Measurements from ENCODE around the gene KBTBD8. TPM values are rescaled to one million over a fixed set of nuclear protein-coding genes. Genes with fewer than 3 reads are reported as not detected.

The KBTBD8 gene
- total RNA-seq, 2 donors from 2014 or later = 4.6 to 5.0 TPM

DNA sequence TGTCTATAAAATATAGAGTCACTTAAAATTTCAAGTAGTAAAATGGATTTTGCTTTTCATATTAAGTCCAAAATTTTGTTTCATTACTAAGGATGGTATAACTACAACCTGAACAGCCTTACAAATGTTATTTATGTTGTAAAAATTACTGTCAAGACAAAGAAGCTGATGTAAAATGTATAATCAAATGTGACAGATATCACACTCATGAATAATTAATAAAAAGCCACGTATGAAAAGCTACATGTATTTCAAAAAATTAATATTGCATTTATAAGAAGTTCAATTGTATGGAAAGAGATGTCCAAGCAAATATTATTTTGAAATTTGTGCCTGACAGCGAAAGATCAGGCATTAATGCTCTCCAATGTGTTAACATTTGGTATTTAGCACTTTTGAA, 48.9 kb downstream of the KBTBD8 start:
- no peak for DNase-seq
- H3K9me3 ChIP-seq = no peaks in the 10 kb centered on the region
- intact Hi-C loops (cut with DNase I) = no loop called here
- H3K36me3 ChIP-seq = no peaks in the 10 kb centered on the region
- H3K27me3 ChIP-seq = no peaks in the 10 kb centered on the region
- H3K9ac ChIP-seq (ENCODE audit: low read depth in 2 of 2, low read length in 2 of 2) = no peak overlapping the region
- H3K4me3 ChIP-seq = no peak overlapping the region
- TF ChIP-seq, protein P1, sequence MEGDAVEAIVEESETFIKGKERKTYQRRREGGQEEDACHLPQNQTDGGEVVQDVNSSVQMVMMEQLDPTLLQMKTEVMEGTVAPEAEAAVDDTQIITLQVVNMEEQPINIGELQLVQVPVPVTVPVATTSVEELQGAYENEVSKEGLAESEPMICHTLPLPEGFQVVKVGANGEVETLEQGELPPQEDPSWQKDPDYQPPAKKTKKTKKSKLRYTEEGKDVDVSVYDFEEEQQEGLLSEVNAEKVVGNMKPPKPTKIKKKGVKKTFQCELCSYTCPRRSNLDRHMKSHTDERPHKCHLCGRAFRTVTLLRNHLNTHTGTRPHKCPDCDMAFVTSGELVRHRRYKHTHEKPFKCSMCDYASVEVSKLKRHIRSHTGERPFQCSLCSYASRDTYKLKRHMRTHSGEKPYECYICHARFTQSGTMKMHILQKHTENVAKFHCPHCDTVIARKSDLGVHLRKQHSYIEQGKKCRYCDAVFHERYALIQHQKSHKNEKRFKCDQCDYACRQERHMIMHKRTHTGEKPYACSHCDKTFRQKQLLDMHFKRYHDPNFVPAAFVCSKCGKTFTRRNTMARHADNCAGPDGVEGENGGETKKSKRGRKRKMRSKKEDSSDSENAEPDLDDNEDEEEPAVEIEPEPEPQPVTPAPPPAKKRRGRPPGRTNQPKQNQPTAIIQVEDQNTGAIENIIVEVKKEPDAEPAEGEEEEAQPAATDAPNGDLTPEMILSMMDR (IDR thresholded peaks at IDR 0.05) = no peak
- H3K27ac ChIP-seq = no peak overlapping the region
- no peaks in the 10 kb centered on the region for H3K4me1 ChIP-seq

DNA sequence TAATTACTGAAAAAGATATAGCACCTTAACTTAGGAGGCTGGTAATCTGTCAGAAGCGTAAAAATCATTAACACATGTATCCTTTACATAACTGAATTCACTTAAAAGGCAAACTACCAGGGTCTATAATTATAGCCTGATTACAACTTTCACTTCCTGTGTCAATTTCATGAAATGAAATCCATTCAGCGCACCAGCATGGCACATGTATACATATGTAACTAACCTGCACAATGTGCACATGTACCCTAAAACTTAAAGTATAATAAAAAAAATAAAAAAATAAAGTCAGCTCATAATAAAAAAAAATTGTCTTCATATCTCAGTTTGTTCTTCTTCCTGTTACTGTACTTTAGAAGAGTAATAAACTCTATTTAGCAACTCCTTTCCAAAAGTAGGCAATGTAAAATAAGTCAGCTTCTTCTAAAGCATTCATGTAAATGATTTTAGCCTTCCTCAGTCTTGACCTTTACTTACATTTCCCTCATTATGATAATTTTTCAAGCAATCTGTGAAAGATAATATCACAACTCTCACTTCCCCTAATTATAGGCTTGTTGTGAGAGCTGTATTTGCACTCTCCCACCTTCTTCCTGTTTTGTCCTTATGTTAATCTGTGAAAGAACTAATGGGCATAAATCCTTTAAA, 50.1 kb downstream of the KBTBD8 start:
- Histone ChIP-seq H3K4me1 (no peaks in the 10 kb centered on the region), H3K9me3 (no peaks in the 10 kb centered on the region), H3K9ac (ENCODE audit: low read depth in 2 of 2, low read length in 2 of 2) (no peak overlapping the region), H3K27me3 (no peaks in the 10 kb centered on the region), H3K4me3 (no peak overlapping the region), H3K27ac (no peak overlapping the region), H3K36me3 (no peaks in the 10 kb centered on the region)
- intact Hi-C loops (cut with DNase I) = no loop called here
- no peak for DNase-seq
- TF ChIP-seq, protein P1 (IDR thresholded peaks at IDR 0.05) = no peak

DNA sequence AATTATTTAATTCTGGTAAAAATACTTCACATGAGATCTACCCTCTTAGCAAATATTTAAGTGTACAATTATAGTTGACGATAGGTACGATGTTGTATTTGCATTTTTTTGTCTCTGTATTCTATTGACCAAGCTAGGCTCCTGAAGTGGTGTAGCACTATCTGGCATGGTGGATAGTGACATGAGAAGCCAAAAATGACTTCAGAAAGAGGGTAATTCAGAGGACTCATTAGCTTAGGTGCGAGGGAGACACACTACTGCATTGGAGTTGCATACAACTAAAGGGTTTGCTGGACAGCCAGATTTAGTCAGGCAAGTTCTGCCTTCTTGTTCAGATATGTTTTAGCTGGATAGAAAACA, 50.6 kb downstream of the KBTBD8 start:
- Histone ChIP-seq H3K4me3 (no peak overlapping the region), H3K4me1 (no peaks in the 10 kb centered on the region), H3K9ac (ENCODE audit: low read depth in 2 of 2, low read length in 2 of 2) (no peak overlapping the region), H3K36me3 (no peaks in the 10 kb centered on the region), H3K27ac (no peak overlapping the region), H3K9me3 (no peaks in the 10 kb centered on the region), H3K27me3 (no peaks in the 10 kb centered on the region)
- intact Hi-C loops (cut with DNase I) = no loop called here
- no peak for DNase-seq
- TF ChIP-seq, protein P1 (IDR thresholded peaks at IDR 0.05) = no peak

DNA sequence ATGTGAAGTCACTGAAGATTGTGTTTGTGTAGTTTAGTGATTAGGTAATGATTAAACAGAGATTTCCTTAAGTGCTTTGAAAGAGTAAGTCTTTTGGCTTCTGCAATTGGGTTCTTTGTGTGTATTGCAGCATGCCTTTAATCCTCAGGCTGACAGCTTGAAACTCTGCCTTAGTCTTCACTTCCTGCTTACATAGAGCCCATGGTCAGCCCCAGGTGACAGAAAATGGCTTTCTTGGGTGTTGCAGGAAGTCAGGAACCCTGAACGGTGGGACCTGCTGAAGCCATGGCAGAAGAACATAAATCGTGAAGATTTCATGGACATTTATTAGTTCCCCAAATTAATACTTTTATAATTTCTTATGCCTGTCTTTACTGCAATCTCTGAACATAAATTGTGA, 61.3 kb downstream of the KBTBD8 start:
- Histone ChIP-seq H3K4me3 (no peak overlapping the region), H3K27me3 (no peaks in the 10 kb centered on the region), H3K9me3 (no peaks in the 10 kb centered on the region), H3K36me3 (no peaks in the 10 kb centered on the region), H3K4me1 (no peaks in the 10 kb centered on the region), H3K27ac (no peak overlapping the region), H3K9ac (ENCODE audit: low read depth in 2 of 2, low read length in 2 of 2) (no peak overlapping the region)
- no peak for DNase-seq
- TF ChIP-seq, protein P1 (IDR thresholded peaks at IDR 0.05) = no peak
- intact Hi-C loops (cut with DNase I) = no loop called here

All from colonic mucosa (tissue), 4 donors.